Cardiac muscle cell (in vitro differentiated cells and primary cell): Measurements from ENCODE around the gene VWCE. TPM values are rescaled to one million over a fixed set of nuclear protein-coding genes. Genes with fewer than 3 reads are reported as not detected.
"Not testable (repeated sequence)": the region's sequence is repeated elsewhere in the genome, so short reads cannot be mapped to it uniquely, and the experiment has no call there.

Experiments used
- DNase-seq, 2 donors: peaks; one replicate each; pipeline versions ENCODE4 v3.0.0 to v3.0.0-alpha.2; 2010 to 2017; ENCODE audit warnings: low read depth in 1 of 2, low spot score in 1 of 2
- H3K27ac ChIP-seq: fragments of 200-600 bp; sonication (generic); 2 replicates; pipeline ENCODE4 v1.5.1; 2016
- H3K27me3 ChIP-seq: fragments of 200-600 bp; sonication (generic); 2 replicates; pipeline ENCODE4 v1.6.0; 2016; ENCODE audit warnings: control low read depth
- H3K36me3 ChIP-seq: fragments of 200-600 bp; sonication (generic); 2 replicates; pipeline ENCODE4 v1.5.1; 2016; ENCODE audit warnings: control low read depth
- H3K4me1 ChIP-seq: fragments of 200-600 bp; sonication (generic); 2 replicates; pipeline ENCODE4 v1.8.1; 2017; ENCODE audit warnings: low read depth, mild to moderate bottlenecking, mixed run types
- H3K4me3 ChIP-seq: fragments of 200-600 bp; sonication (generic); 2 replicates; pipeline ENCODE4 v1.5.1; 2016; ENCODE audit warnings: mild to moderate bottlenecking
- H3K9me3 ChIP-seq: fragments of 200-600 bp; sonication (generic); 2 replicates; pipeline ENCODE4 v1.5.1; 2017; ENCODE audit warnings: low read depth, mild to moderate bottlenecking, control low read depth
- polyA plus RNA-seq: library from polyadenylated mRNA; unstranded; fragments of >200 nt; fragmentation: Nextera tagmentation; extraction: Ambion mirVana; gene quantifications from 2 replicates; pipeline ENCODE4 v1.2.1, GENCODE V29; 2016
- total RNA-seq: library from RNA; depleted of rRNA; stranded (reverse); fragments of >200 nt; gene quantifications from 2 replicates; pipeline ENCODE4 v1.2.3, GENCODE V29; 2016

VWCE gene
- total and polyA plus RNA-seq, 2 experiments from 2014 or later = 2.3 to 3.1 TPM

GRCh38 chr11:61232548-61233145 lies 62.5 kb downstream of the VWCE start:
- not testable (repeated sequence) for H3K4me1 ChIP-seq, H3K9me3 ChIP-seq, H3K27me3 ChIP-seq, H3K4me3 ChIP-seq, H3K27ac ChIP-seq, H3K36me3 ChIP-seq, DNase-seq

GRCh38 chr11:61231585-61231984 lies 63.5 kb downstream of the VWCE start:
- H3K9me3 ChIP-seq, H3K27me3 ChIP-seq, H3K4me1 ChIP-seq, H3K36me3 ChIP-seq, DNase-seq, H3K4me3 ChIP-seq, H3K27ac ChIP-seq: not testable (repeated sequence)

- H3K4me1 ChIP-seq, H3K36me3 ChIP-seq, H3K27me3 ChIP-seq, H3K4me3 ChIP-seq, H3K9me3 ChIP-seq, DNase-seq, H3K27ac ChIP-seq: not testable (repeated sequence)
These were observed 64.1 kb downstream of the VWCE start for GRCh38 chr11:61231033-61231432.

GRCh38 chr11:61229458-61229857 lies 65.7 kb downstream of the VWCE start:
- H3K4me1 ChIP-seq, H3K4me3 ChIP-seq, H3K36me3 ChIP-seq, H3K27ac ChIP-seq, DNase-seq, H3K9me3 ChIP-seq, H3K27me3 ChIP-seq: not testable (repeated sequence)

GRCh38 chr11:61226457-61227137 lies 68.5 kb downstream of the VWCE start:
- not testable (repeated sequence) for H3K27me3 ChIP-seq, H3K4me1 ChIP-seq, DNase-seq

GRCh38 chr11:61222692-61223091 lies 72.4 kb downstream of the VWCE start:
- not testable (repeated sequence) for H3K4me3 ChIP-seq, DNase-seq, H3K9me3 ChIP-seq, H3K27ac ChIP-seq, H3K4me1 ChIP-seq, H3K27me3 ChIP-seq, H3K36me3 ChIP-seq

More at GRCh38 chr11:61226457-61227137, 68.5 kb downstream of the VWCE start:
- H3K36me3 ChIP-seq, H3K27ac ChIP-seq, H3K9me3 ChIP-seq, H3K4me3 ChIP-seq: not testable (repeated sequence)

- not testable (repeated sequence) for H3K4me3 ChIP-seq, DNase-seq, H3K4me1 ChIP-seq, H3K27ac ChIP-seq, H3K27me3 ChIP-seq, H3K36me3 ChIP-seq, H3K9me3 ChIP-seq
These were observed 73.1 kb downstream of the VWCE start, which contains the start of gene PGA4 for GRCh38 chr11:61222047-61222446. PGA4 (plus strand) TSS chr11:61222347; CDS start chr11:61222401, 54 bp downstream.

GRCh38 chr11:61219016-61219415 lies 76.1 kb downstream of the VWCE start:
- H3K9me3 ChIP-seq, H3K4me1 ChIP-seq, H3K36me3 ChIP-seq, H3K27ac ChIP-seq, H3K4me3 ChIP-seq, DNase-seq, H3K27me3 ChIP-seq: not testable (repeated sequence)

GRCh38 chr11:61218306-61218705 lies 76.8 kb downstream of the VWCE start:
- not testable (repeated sequence) for H3K4me1 ChIP-seq, H3K4me3 ChIP-seq, H3K36me3 ChIP-seq, DNase-seq, H3K9me3 ChIP-seq, H3K27ac ChIP-seq, H3K27me3 ChIP-seq

- H3K36me3 ChIP-seq, H3K27me3 ChIP-seq, H3K9me3 ChIP-seq, DNase-seq, H3K4me3 ChIP-seq, H3K27ac ChIP-seq, H3K4me1 ChIP-seq: not testable (repeated sequence)
These were observed 81.3 kb downstream of the VWCE start for GRCh38 chr11:61213711-61214324.

GRCh38 chr11:61212202-61212601 lies 82.9 kb downstream of the VWCE start:
- not testable (repeated sequence) for H3K36me3 ChIP-seq, H3K4me3 ChIP-seq, H3K27me3 ChIP-seq, H3K27ac ChIP-seq, DNase-seq, H3K4me1 ChIP-seq, H3K9me3 ChIP-seq

- not testable (repeated sequence) for H3K4me1 ChIP-seq, H3K27me3 ChIP-seq, H3K27ac ChIP-seq, DNase-seq, H3K36me3 ChIP-seq, H3K4me3 ChIP-seq, H3K9me3 ChIP-seq
These were observed 83.7 kb downstream of the VWCE start for GRCh38 chr11:61211327-61211952.

- H3K4me1 ChIP-seq, H3K4me3 ChIP-seq, DNase-seq, H3K9me3 ChIP-seq, H3K27me3 ChIP-seq, H3K36me3 ChIP-seq, H3K27ac ChIP-seq: not testable (repeated sequence)
These were observed 84.5 kb downstream of the VWCE start for GRCh38 chr11:61210629-61211028.
